Measurements from ENCODE around the gene L3MBTL3.

DNA sequence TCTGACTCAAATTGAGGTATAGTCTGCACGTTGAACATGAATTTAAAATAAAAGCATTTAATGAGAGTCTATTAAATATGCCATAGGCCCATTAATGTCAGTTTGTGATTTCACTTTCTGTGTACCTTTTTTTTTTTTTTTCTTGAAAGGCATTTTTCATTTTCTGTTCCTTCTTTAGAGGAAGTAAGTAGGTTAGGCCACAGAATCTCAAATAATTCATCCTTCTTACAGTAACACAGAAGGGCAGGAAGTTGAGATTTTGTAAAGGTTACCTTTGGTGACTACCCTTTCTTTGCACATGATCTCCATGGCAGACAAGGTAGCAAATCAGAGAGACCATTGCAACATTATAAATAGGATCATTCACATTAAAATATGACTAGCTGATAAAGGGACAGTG lies 9.6 kb downstream of the L3MBTL3 start:
- TF ChIP-seq, protein P1, sequence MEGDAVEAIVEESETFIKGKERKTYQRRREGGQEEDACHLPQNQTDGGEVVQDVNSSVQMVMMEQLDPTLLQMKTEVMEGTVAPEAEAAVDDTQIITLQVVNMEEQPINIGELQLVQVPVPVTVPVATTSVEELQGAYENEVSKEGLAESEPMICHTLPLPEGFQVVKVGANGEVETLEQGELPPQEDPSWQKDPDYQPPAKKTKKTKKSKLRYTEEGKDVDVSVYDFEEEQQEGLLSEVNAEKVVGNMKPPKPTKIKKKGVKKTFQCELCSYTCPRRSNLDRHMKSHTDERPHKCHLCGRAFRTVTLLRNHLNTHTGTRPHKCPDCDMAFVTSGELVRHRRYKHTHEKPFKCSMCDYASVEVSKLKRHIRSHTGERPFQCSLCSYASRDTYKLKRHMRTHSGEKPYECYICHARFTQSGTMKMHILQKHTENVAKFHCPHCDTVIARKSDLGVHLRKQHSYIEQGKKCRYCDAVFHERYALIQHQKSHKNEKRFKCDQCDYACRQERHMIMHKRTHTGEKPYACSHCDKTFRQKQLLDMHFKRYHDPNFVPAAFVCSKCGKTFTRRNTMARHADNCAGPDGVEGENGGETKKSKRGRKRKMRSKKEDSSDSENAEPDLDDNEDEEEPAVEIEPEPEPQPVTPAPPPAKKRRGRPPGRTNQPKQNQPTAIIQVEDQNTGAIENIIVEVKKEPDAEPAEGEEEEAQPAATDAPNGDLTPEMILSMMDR (conservative IDR thresholded peaks at IDR 0.05; ENCODE audit: low read depth, low read length): no peak
- TF ChIP-seq EZH2 (IDR thresholded peaks at IDR 0.05; ENCODE audit: low read length, unreplicated experiment): no peak
- no peak for TF ChIP-seq EZH2phosphoT487 (IDR thresholded peaks at IDR 0.05; ENCODE audit: borderline replicate concordance, low read length)
